Calu3 (cell line): ENCODE measurements around the gene GPR15. TPM values are rescaled to one million over a fixed set of nuclear protein-coding genes. Genes with fewer than 3 reads are reported as not detected.
"Not testable (repeated sequence)": the region's sequence is repeated elsewhere in the genome, so short reads cannot be mapped to it uniquely, and the experiment has no call there.

Experiments used
- BruUV-seq: library from RNA; stranded (reverse); fragments of 400-500 nt; replicated peaks from 2 replicates; lab custom pipeline; 2021; lab: Mats Ljungman, UMichigan
- CTCF ChIA-PET: fragments of 300-600 bp; sonication (Branson Sonifier 250); formaldehyde crosslinking; loops from one replicate; lab custom pipeline; 2022; ENCODE audit warnings: antibody characterized with exemption; lab: Charles Lee
- DNase-seq: peaks from one replicate; pipeline ENCODE4 v3.0.0; 2022
- H3K27ac Mint-ChIP-seq: one replicate; pipeline ENCODE4 v1.8.0; 2022; ENCODE audit warnings: mixed read lengths; ENCODE audit not compliant: unreplicated experiment
- H3K27me3 Mint-ChIP-seq: one replicate; pipeline ENCODE4 v1.8.0; 2022; ENCODE audit warnings: mixed read lengths; ENCODE audit not compliant: unreplicated experiment
- H3K36me3 Mint-ChIP-seq: one replicate; pipeline ENCODE4 v1.8.0; 2022; ENCODE audit warnings: mild to moderate bottlenecking, moderate library complexity, mixed read lengths; ENCODE audit not compliant: insufficient read depth, unreplicated experiment
- H3K4me1 Mint-ChIP-seq: one replicate; pipeline ENCODE4 v1.8.0; 2022; ENCODE audit warnings: mild to moderate bottlenecking, low read depth, mixed read lengths; ENCODE audit not compliant: unreplicated experiment
- H3K4me3 Mint-ChIP-seq: one replicate; pipeline ENCODE4 v1.8.0; 2022; ENCODE audit warnings: mild to moderate bottlenecking, low read depth, moderate library complexity, mixed read lengths; ENCODE audit not compliant: unreplicated experiment
- H3K9me3 Mint-ChIP-seq: one replicate; pipeline ENCODE4 v1.8.0; 2022; ENCODE audit warnings: low read depth, mixed read lengths; ENCODE audit not compliant: unreplicated experiment
- intact Hi-C: fragments of 100-400 bp; cut with micrococcal nuclease; formaldehyde crosslinking; loops from one replicate; pipeline ENCODE4 v1.10.0; 2022; ENCODE audit not compliant: unreplicated experiment
- total RNA-seq: library from RNA; stranded (reverse); gene quantifications from 2 replicates; pipeline ENCODE4 v1.2.3, GENCODE V29; 2022
- TF ChIP-seq, protein P1 (sequence below): fragments of 200-600 bp; IDR thresholded peaks from one replicate; pipeline ENCODE4 v1.8.0; 2022; ENCODE audit warnings: antibody characterized with exemption; ENCODE audit not compliant: unreplicated experiment

GPR15 gene
- total RNA-seq, 1 experiment from 2014 or later: not detected

DNA sequence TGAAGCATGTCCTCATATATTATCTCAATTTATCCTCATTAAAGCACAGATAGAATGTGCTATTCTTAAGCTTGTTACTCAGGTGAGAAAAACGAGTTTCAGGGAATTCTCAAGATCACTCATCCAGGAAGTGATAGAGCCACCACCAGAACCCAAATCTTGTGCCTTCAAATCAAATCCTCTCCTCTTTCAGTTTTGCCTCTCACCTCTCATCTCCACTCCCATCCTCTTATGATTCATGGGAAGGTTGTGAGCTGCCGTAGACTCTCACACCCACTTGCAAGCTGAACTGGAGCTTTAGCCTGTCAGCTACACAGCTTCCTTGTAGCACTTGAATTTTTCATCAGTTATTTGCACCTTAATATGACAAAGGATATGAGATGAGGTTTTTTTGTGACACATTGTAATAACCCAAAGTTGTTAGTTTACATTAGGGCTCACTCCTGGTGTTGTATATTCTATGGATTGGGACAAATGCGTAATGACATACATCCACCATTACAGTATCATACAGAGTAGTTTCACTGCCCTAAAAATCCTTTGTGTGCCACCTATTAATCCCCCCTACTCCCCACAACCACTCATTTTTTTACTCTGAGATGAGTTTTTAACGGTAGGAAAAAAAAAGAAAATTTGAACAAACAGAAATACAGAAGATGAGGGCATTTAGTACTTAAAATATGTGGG is 25.7 kb downstream of the GPR15 start:
- TF ChIP-seq, protein P1, sequence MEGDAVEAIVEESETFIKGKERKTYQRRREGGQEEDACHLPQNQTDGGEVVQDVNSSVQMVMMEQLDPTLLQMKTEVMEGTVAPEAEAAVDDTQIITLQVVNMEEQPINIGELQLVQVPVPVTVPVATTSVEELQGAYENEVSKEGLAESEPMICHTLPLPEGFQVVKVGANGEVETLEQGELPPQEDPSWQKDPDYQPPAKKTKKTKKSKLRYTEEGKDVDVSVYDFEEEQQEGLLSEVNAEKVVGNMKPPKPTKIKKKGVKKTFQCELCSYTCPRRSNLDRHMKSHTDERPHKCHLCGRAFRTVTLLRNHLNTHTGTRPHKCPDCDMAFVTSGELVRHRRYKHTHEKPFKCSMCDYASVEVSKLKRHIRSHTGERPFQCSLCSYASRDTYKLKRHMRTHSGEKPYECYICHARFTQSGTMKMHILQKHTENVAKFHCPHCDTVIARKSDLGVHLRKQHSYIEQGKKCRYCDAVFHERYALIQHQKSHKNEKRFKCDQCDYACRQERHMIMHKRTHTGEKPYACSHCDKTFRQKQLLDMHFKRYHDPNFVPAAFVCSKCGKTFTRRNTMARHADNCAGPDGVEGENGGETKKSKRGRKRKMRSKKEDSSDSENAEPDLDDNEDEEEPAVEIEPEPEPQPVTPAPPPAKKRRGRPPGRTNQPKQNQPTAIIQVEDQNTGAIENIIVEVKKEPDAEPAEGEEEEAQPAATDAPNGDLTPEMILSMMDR: no peak
- Mint-ChIP-seq H3K4me1 (no peaks in the 10 kb centered on the region), H3K4me3 (no peak overlapping the region), H3K27ac (no peak overlapping the region), H3K9me3 (no peaks in the 10 kb centered on the region), H3K36me3 (no peaks in the 10 kb centered on the region), H3K27me3 (no peaks in the 10 kb centered on the region)
- intact Hi-C loops: no loop called here
- CTCF ChIA-PET: interaction anchor here (0.8 kb wide), 1 partner anchor 9 kb away, joined by 3 read pairs; no protein-coding TSS in a partner anchor
- BruUV-seq: no TSS peak
- no peak for DNase-seq

- H3K36me3 Mint-ChIP-seq: no peaks in the 10 kb centered on the region
- BruUV-seq: no TSS peak
- H3K4me1 Mint-ChIP-seq: peaks cover 6% of the 10 kb centered on the region
- TF ChIP-seq, protein P1: no peak
- no peak overlapping the region for H3K27ac Mint-ChIP-seq
- no peaks in the 10 kb centered on the region for H3K9me3 Mint-ChIP-seq
- no peak overlapping the region for H3K4me3 Mint-ChIP-seq
- H3K27me3 Mint-ChIP-seq: no peaks in the 10 kb centered on the region
- DNase-seq: no peak
- intact Hi-C loops: no loop called here
- CTCF ChIA-PET: no interaction called here
Measured at GRCh38 chr3:98558100-98558827, 26.5 kb downstream of the GPR15 start.

GRCh38 chr3:98559769-98560168 is 28.0 kb downstream of the GPR15 start:
- BruUV-seq, H3K4me3 Mint-ChIP-seq, H3K27me3 Mint-ChIP-seq, DNase-seq, CTCF ChIA-PET, H3K9me3 Mint-ChIP-seq, intact Hi-C loops, H3K27ac Mint-ChIP-seq, H3K36me3 Mint-ChIP-seq: not testable (repeated sequence)
- H3K4me1 Mint-ChIP-seq: peaks cover 11% of the 10 kb centered on the region

- Mint-ChIP-seq H3K27ac (no peak overlapping the region), H3K4me1 (peaks cover 20% of the 10 kb centered on the region), H3K9me3 (no peaks in the 10 kb centered on the region), H3K27me3 (no peaks in the 10 kb centered on the region), H3K36me3 (no peaks in the 10 kb centered on the region), H3K4me3 (no peak overlapping the region)
- DNase-seq: no peak
- no TSS peak for BruUV-seq
- CTCF ChIA-PET: interaction anchor here (0.8 kb wide), 1 partner anchor 10 kb away, joined by 3 read pairs; no protein-coding TSS in a partner anchor
- TF ChIP-seq, protein P1: no peak
- intact Hi-C loops: no loop called here
Measured at GRCh38 chr3:98560911-98561310, 29.1 kb downstream of the GPR15 start.
